ENCODE measurements around the gene FTSJ3. TPM values are rescaled to one million over a fixed set of nuclear protein-coding genes. Genes with fewer than 3 reads are reported as not detected.

FTSJ3 gene
- total RNA-seq, 2 donors from 2014 or later = 24.3 to 58.0 TPM

- peaks cover 83% of the 10 kb centered on the region for H3K36me3 ChIP-seq
- TF ChIP-seq CTCF (IDR thresholded peaks at IDR 0.05) = no peak
- H3K27ac ChIP-seq = no peak overlapping the region
- DNase-seq (ENCODE audit: low spot score) = no peak
- no peaks in the 10 kb centered on the region for H3K27me3 ChIP-seq
- no peak overlapping the region for H3K4me3 ChIP-seq
- H3K9me3 ChIP-seq = no peaks in the 10 kb centered on the region
- peaks cover 0 to 43% of the 10 kb centered on the region in 2 donors for H3K4me1 ChIP-seq
Observed at GRCh38 chr17:63833026-63833740, 5.7 kb upstream of the FTSJ3 start.

GRCh38 chr17:63832455-63832854, 5.0 kb upstream of the FTSJ3 start:
- no peak for TF ChIP-seq CTCF (IDR thresholded peaks at IDR 0.05)
- Histone ChIP-seq H3K4me3 (no peak overlapping the region), H3K27me3 (no peaks in the 10 kb centered on the region), H3K27ac (no peak overlapping the region), H3K4me1 (peaks cover 0 to 40% of the 10 kb centered on the region in 2 donors), H3K36me3 (peaks cover 83% of the 10 kb centered on the region), H3K9me3 (no peaks in the 10 kb centered on the region)
- no peak for DNase-seq (ENCODE audit: low spot score)

GRCh38 chr17:63832014-63832413, 4.6 kb upstream of the FTSJ3 start:
- Histone ChIP-seq H3K4me3 (no peak overlapping the region), H3K27me3 (no peaks in the 10 kb centered on the region), H3K27ac (no peak overlapping the region), H3K4me1 (peaks cover 0 to 35% of the 10 kb centered on the region in 2 donors), H3K36me3 (peaks cover 79% of the 10 kb centered on the region), H3K9me3 (no peaks in the 10 kb centered on the region)
- no peak for DNase-seq (ENCODE audit: low spot score)
- no peak for TF ChIP-seq CTCF (IDR thresholded peaks at IDR 0.05)

GRCh38 chr17:63831505-63831904, 4.0 kb upstream of the FTSJ3 start:
- no peaks in the 10 kb centered on the region for H3K27me3 ChIP-seq
- peaks cover 0 to 34% of the 10 kb centered on the region in 2 donors for H3K4me1 ChIP-seq

GRCh38 chr17:63830904-63831491, 3.5 kb upstream of the FTSJ3 start:
- no peak for TF ChIP-seq CTCF (IDR thresholded peaks at IDR 0.05)

More at GRCh38 chr17:63831505-63831904, 4.0 kb upstream of the FTSJ3 start:
- TF ChIP-seq CTCF (IDR thresholded peaks at IDR 0.05) = no peak
- Histone ChIP-seq H3K9me3 (no peaks in the 10 kb centered on the region), H3K4me3 (no peak overlapping the region), H3K27ac (no peak overlapping the region), H3K36me3 (peaks cover 74% of the 10 kb centered on the region)
- DNase-seq (ENCODE audit: low spot score) = no peak

More at GRCh38 chr17:63830904-63831491, 3.5 kb upstream of the FTSJ3 start:
- Histone ChIP-seq H3K4me1 (peaks cover 0 to 39% of the 10 kb centered on the region in 2 donors), H3K4me3 (no peak overlapping the region), H3K9me3 (no peaks in the 10 kb centered on the region), H3K27me3 (no peaks in the 10 kb centered on the region), H3K36me3 (peaks cover 69% of the 10 kb centered on the region), H3K27ac (no peak overlapping the region)
- no peak for DNase-seq (ENCODE audit: low spot score)
